CD4-positive, alpha-beta T cell treated with Interleukin-2 at 100 ng/mL for 4 hours (primary cell): Measurements from ENCODE around the gene PNPLA5.

Source experiments
- DNase-seq: peaks from one replicate; pipeline ENCODE4 v3.0.0-alpha.2; 2020; ENCODE audit warnings: low spot score

PNPLA5 gene

GRCh38 chr22:43838571-43839307 lies 53.1 kb downstream of the PNPLA5 start:
- DNase-seq, result no peak

GRCh38 chr22:43838161-43838560 lies 53.7 kb downstream of the PNPLA5 start:
- DNase-seq, result no peak

GRCh38 chr22:43837666-43838065 lies 54.1 kb downstream of the PNPLA5 start:
- DNase-seq, result no peak

- DNase-seq, result no peak
Measured at GRCh38 chr22:43835736-43836135, 56.1 kb downstream of the PNPLA5 start.

- no peak for DNase-seq
Measured at GRCh38 chr22:43835166-43835565, 56.6 kb downstream of the PNPLA5 start.

GRCh38 chr22:43833286-43834240 lies 58.2 kb downstream of the PNPLA5 start:
- no peak for DNase-seq

GRCh38 chr22:43832393-43833265 lies 59.2 kb downstream of the PNPLA5 start:
- DNase-seq, result no peak

- DNase-seq, result no peak
Measured at GRCh38 chr22:43831561-43832392, 60.0 kb downstream of the PNPLA5 start.

- DNase-seq, result no peak
Measured at GRCh38 chr22:43830931-43831560, 60.8 kb downstream of the PNPLA5 start.

- DNase-seq, result no peak
Measured at GRCh38 chr22:43829904-43830851, 61.6 kb downstream of the PNPLA5 start.
